ENCODE results near the gene PEMT. TPM values are rescaled to one million over a fixed set of nuclear protein-coding genes. Genes with fewer than 3 reads are reported as not detected.

The PEMT gene
- total RNA-seq, 2 experiments from 2014 or later: 30.4 to 32.3 TPM

DNA sequence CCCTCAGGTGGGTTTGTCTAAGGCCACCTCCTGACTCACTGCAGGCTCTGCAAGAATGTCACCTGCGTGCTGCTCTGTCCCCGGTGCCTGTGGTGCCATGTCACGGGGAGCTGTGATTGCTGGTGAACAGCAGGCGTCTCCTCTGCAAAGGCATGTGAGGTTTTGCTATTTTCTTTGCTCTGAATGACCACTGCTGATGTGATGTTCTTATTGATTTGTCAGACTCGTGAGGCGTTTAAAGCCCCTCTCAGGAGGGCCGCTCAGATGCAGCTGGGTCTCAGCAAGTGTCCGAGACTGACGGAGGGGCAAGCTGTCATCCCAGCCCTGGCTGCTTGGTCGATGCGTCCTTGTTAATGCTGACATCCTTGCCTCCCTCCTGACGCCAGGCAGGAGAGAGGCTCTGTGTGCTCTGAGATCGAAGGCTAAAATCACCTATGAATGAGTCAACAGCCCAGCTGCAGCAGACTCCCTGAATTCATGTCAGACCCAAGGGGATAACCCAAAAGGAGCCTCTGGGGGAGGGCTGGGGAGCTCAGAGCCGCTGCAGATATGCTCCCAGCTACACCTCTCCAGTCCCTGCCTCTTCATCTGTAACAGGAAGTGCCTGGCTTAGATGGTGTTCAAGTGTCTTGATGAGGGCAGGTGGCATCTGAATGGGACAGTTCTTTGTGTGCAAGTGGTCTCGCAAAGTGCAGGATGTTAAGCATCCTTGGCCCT is 11.8 kb upstream of the PEMT start:
- ATAC-seq (no peak), DNase-seq (no peak)
- POLR2A ChIA-PET: interaction anchor here (1.0 kb wide), 1 partner anchor 217 kb away, joined by 3 read pairs; no protein-coding TSS in a partner anchor
- H3K4me1 Mint-ChIP-seq: no peaks in the 10 kb centered on the region
- H3K4me3 Mint-ChIP-seq: no peak overlapping the region
- intact Hi-C loops (cut with DNase I, micrococcal nuclease): no loop called here
- CTCF ChIA-PET: interaction anchor here (0.6 kb wide), 1 partner anchor 16 kb away, joined by 3 read pairs; no protein-coding TSS in a partner anchor
- no peaks in the 10 kb centered on the region for H3K36me3 Mint-ChIP-seq (ENCODE audit: low read depth)
- H3K9me3 Mint-ChIP-seq (ENCODE audit: low read depth): no peaks in the 10 kb centered on the region
- no peaks in the 10 kb centered on the region for H3K27me3 Mint-ChIP-seq
- H3K27ac Mint-ChIP-seq: no peak overlapping the region

GRCh38 chr17:17599965-17600364 is 8.5 kb upstream of the PEMT start:
- no peak overlapping the region for H3K4me3 Mint-ChIP-seq
- H3K27ac Mint-ChIP-seq: no peak overlapping the region
- ChIA-PET CTCF (interaction anchor here (0.6 kb wide), 1 partner anchor 307 kb away, joined by 3 read pairs; no protein-coding TSS in a partner anchor), POLR2A (no interaction called here)
- H3K9me3 Mint-ChIP-seq (ENCODE audit: low read depth): no peaks in the 10 kb centered on the region
- intact Hi-C loops (cut with DNase I, micrococcal nuclease): no loop called here
- no peaks in the 10 kb centered on the region for H3K27me3 Mint-ChIP-seq
- H3K36me3 Mint-ChIP-seq (ENCODE audit: low read depth): no peaks in the 10 kb centered on the region
- H3K4me1 Mint-ChIP-seq: no peaks in the 10 kb centered on the region
- DNase-seq (no peak), ATAC-seq (no peak)

- Mint-ChIP-seq H3K4me3 (no peak overlapping the region), H3K27ac (no peak overlapping the region), H3K36me3 (ENCODE audit: low read depth) (no peaks in the 10 kb centered on the region), H3K4me1 (no peaks in the 10 kb centered on the region), H3K27me3 (no peaks in the 10 kb centered on the region), H3K9me3 (ENCODE audit: low read depth) (no peaks in the 10 kb centered on the region)
- DNase-seq (no peak), ATAC-seq (no peak)
- ChIA-PET POLR2A (no interaction called here), CTCF (interaction anchor here (0.6 to 1.6 kb wide), 7 partner anchors 11 to 127 kb away, joined by 3 to 5 read pairs (median 3); no protein-coding TSS in a partner anchor)
- intact Hi-C loops (cut with DNase I, micrococcal nuclease): no loop called here
Measured at GRCh38 chr17:17598003-17598402, 6.5 kb upstream of the PEMT start.

DNA sequence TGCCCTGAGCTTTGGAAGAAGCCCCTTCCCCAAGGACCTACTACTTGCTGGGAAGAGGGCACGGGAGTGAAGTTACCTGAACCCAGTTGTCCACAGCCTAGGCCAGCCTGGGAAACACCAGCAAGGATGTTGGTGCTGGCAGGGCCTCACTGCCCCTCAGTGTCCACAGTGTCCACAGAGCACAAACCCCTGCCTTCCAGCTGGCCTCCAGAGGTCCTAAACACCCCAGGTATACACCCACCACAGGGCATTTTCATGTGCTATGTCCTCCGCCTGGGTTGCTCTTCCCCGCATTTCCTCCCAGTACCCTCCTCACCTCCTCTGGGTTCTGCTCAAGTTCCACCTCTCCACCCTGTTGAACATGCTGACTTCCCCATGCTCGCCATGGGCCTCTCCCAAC is 4.2 kb upstream of the PEMT start:
- no peak for DNase-seq
- Mint-ChIP-seq H3K27ac (no peak overlapping the region), H3K9me3 (ENCODE audit: low read depth) (no peaks in the 10 kb centered on the region), H3K36me3 (ENCODE audit: low read depth) (no peaks in the 10 kb centered on the region), H3K4me1 (peaks cover 9% of the 10 kb centered on the region), H3K4me3 (no peak overlapping the region), H3K27me3 (no peaks in the 10 kb centered on the region)
- ChIA-PET CTCF (no interaction called here), POLR2A (no interaction called here)
- no peak for ATAC-seq
- intact Hi-C loops (cut with DNase I, micrococcal nuclease): no loop called here

DNA sequence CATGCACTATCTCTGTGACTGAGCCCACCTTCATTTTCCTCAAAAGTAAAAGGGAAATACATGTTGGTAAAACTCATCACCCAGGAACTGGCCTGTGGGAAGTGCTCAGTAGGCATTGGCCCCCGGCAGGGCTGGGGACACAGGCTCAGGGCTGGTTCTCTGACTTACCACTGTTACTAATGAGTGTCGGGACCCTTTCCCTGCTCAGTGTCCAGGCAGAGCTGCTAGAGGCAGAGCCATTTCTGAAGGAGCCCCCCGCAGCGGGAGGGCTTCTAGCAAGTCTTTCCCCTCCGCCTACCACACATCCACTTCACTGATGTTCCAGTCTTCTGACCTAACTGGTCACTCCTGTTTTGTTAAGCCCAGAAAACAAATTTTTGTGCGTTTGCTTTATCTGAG is 1.7 kb upstream of the PEMT start:
- Mint-ChIP-seq H3K36me3 (ENCODE audit: low read depth) (no peaks in the 10 kb centered on the region), H3K9me3 (ENCODE audit: low read depth) (no peaks in the 10 kb centered on the region), H3K4me3 (peak overlapping the region; percentile 92), H3K27ac (no peak overlapping the region), H3K27me3 (no peaks in the 10 kb centered on the region), H3K4me1 (peaks cover 16% of the 10 kb centered on the region)
- ChIA-PET POLR2A (no interaction called here), CTCF (no interaction called here)
- intact Hi-C loops (cut with DNase I, micrococcal nuclease): loop anchor here in 1 of 2 experiments (2.0 to 5.0 kb wide), 3 partner anchors 108 to 416 kb away; no protein-coding TSS in a partner anchor
- DNase-seq (no peak), ATAC-seq (no peak)

DNA sequence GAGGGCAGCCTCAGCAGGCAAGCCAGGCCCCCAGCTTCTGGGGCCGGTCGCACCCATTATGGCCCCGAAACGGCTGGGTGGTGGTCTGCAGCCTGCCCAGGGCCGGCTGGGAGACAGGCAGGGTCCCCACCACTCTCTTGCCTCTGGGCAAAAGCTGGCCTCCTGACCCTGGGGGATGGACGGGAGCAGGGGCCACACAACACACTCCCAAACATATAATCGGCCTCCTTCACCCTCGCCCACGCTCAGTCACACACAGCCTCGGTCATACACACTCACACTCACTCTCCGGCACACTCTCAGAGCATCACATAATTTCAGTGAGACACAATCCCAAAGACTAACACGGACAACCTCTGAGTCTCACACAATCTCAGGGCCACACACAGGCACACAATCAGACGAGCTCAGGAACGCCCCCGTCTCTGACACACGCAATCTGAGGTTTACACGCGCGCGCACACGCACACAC is 589 bp downstream of the PEMT start:
- peaks cover 19% of the 10 kb centered on the region for H3K4me1 Mint-ChIP-seq
- no peaks in the 10 kb centered on the region for H3K9me3 Mint-ChIP-seq (ENCODE audit: low read depth)
- ChIA-PET CTCF (interaction anchor here (1.1 to 2.3 kb wide), 5 partner anchors 10 to 95 kb away, joined by 3 to 11 read pairs (median 4); partner anchors contain the start of gene RASD1), POLR2A (no interaction called here)
- DNase-seq (no peak), ATAC-seq (no peak)
- peak overlapping the region; percentile 95 for H3K27ac Mint-ChIP-seq
- peak overlapping the region; percentile 92 for H3K4me3 Mint-ChIP-seq
- no peaks in the 10 kb centered on the region for H3K36me3 Mint-ChIP-seq (ENCODE audit: low read depth)
- intact Hi-C loops (cut with DNase I, micrococcal nuclease): loop anchor here (1.0 to 5.0 kb wide), 17 partner anchors 90 to 592 kb away; partner anchors contain the start of genes ATPAF2 (in 2 of the 2), DRC3 (in 2 of the 2), GID4 (in 2 of the 2) and RASD1 (in 2 of the 2)
- no peaks in the 10 kb centered on the region for H3K27me3 Mint-ChIP-seq

- Mint-ChIP-seq H3K27ac (peak overlapping the region; percentile 95), H3K36me3 (ENCODE audit: low read depth) (no peaks in the 10 kb centered on the region), H3K4me1 (peaks cover 21% of the 10 kb centered on the region), H3K9me3 (ENCODE audit: low read depth) (no peaks in the 10 kb centered on the region), H3K4me3 (peak overlapping the region; percentile 92), H3K27me3 (no peaks in the 10 kb centered on the region)
- DNase-seq (no peak), ATAC-seq (no peak)
- CTCF ChIA-PET: interaction anchor here (0.6 to 2.3 kb wide), 5 partner anchors 11 to 313 kb away, joined by 4 to 11 read pairs (median 5); partner anchors contain the start of gene RASD1
- intact Hi-C loops (cut with DNase I, micrococcal nuclease): loop anchor here (2.0 to 5.0 kb wide), 5 partner anchors 93 to 449 kb away; partner anchors contain the start of genes ATPAF2 (in 1 of the 2), GID4 (in 1 of the 2), PLD6 (in 1 of the 2) and RASD1 (in 1 of the 2)
- POLR2A ChIA-PET: no interaction called here
Measured at GRCh38 chr17:17590141-17590751, 1.3 kb downstream of the PEMT start.

- DNase-seq: no peak
- Mint-ChIP-seq H3K4me3 (no peak overlapping the region), H3K4me1 (peaks cover 19% of the 10 kb centered on the region), H3K27me3 (no peaks in the 10 kb centered on the region), H3K27ac (no peak overlapping the region), H3K9me3 (ENCODE audit: low read depth) (no peaks in the 10 kb centered on the region), H3K36me3 (ENCODE audit: low read depth) (no peaks in the 10 kb centered on the region)
- POLR2A ChIA-PET: no interaction called here
- intact Hi-C loops (cut with DNase I, micrococcal nuclease): no loop called here
- no peak for ATAC-seq
- CTCF ChIA-PET: interaction anchor here (0.6 to 1.9 kb wide), 5 partner anchors 9 to 88 kb away, joined by 3 to 5 read pairs (median 3); no protein-coding TSS in a partner anchor
Measured at GRCh38 chr17:17587614-17588337, 3.7 kb downstream of the PEMT start.

GRCh38 chr17:17582372-17582771 is 9.1 kb downstream of the PEMT start:
- no peaks in the 10 kb centered on the region for H3K27me3 Mint-ChIP-seq
- intact Hi-C loops (cut with DNase I, micrococcal nuclease): no loop called here
- CTCF ChIA-PET: interaction anchor here (0.9 kb wide), 1 partner anchor 24 kb away, joined by 3 read pairs; no protein-coding TSS in a partner anchor

DNA sequence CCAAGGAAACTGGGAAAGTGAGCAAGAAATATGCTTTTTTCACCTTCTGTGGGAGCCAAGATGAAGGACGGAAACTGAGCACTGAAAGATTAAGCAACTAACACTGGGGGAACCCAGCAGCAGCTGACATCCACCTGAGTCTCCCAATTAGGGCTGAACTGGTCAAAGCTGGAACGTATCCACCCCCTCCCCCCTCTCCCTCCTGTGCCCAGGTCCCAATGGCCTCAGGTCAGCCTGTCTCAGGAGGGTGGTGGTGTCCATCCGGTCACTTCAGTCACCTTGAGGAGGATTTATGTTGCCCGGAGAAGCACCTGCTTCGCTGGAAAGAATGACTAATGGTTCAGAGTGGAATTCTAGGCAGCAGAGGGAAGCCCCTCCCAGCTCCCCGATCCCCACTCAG is 10.0 kb downstream of the PEMT start:
- DNase-seq (no peak), ATAC-seq (no peak)
- CTCF ChIA-PET: interaction anchor here (0.9 kb wide), 1 partner anchor 24 kb away, joined by 3 read pairs; no protein-coding TSS in a partner anchor
- H3K36me3 Mint-ChIP-seq (ENCODE audit: low read depth): no peaks in the 10 kb centered on the region
- no peak overlapping the region for H3K27ac Mint-ChIP-seq
- intact Hi-C loops (cut with DNase I, micrococcal nuclease): no loop called here
- no peak overlapping the region for H3K4me3 Mint-ChIP-seq
- H3K9me3 Mint-ChIP-seq (ENCODE audit: low read depth): no peaks in the 10 kb centered on the region
- H3K4me1 Mint-ChIP-seq: peaks cover 6% of the 10 kb centered on the region
- POLR2A ChIA-PET: interaction anchor here (0.6 kb wide), 1 partner anchor 397 kb away, joined by 3 read pairs; no protein-coding TSS in a partner anchor
- no peaks in the 10 kb centered on the region for H3K27me3 Mint-ChIP-seq

More at GRCh38 chr17:17582372-17582771, 9.1 kb downstream of the PEMT start:
- no peak overlapping the region for H3K4me3 Mint-ChIP-seq
- peaks cover 6% of the 10 kb centered on the region for H3K4me1 Mint-ChIP-seq
- H3K36me3 Mint-ChIP-seq (ENCODE audit: low read depth): no peaks in the 10 kb centered on the region
- no peak overlapping the region for H3K27ac Mint-ChIP-seq
- H3K9me3 Mint-ChIP-seq (ENCODE audit: low read depth): no peaks in the 10 kb centered on the region
- ATAC-seq: no peak
- no peak for DNase-seq
- POLR2A ChIA-PET: no interaction called here

All from activated CD4-positive, alpha-beta T cell treated with anti-CD3 and anti-CD28 coated beads for 36 hours (primary cell).